ENCODE results near the gene ROCK2. TPM values are rescaled to one million over a fixed set of nuclear protein-coding genes. Genes with fewer than 3 reads are reported as not detected.

ROCK2 gene
- total and polyA plus RNA-seq, 10 donors = 4.0 to 89.6 (median 65.8) TPM

DNA sequence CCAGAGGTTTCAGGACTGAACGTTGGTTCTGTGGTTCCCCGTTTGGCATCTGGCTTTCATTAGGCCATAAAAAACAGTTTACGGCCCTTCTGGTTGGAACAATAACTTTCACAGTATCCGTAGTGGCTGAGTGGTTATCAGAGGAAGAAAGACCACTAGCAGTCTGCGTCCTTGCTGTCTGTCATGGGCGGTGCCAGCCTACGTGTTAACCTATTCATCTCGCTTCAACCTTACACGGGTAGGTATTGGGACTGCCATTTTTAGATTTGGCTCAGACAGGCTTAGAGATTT, 42.6 kb upstream of the ROCK2 start:
- TF ChIP-seq POLR2A (IDR thresholded peaks at IDR 0.05) (no peak), POLR2AphosphoS5 (IDR thresholded peaks at IDR 0.05) (no peak)
- TF ChIP-seq, protein P1, sequence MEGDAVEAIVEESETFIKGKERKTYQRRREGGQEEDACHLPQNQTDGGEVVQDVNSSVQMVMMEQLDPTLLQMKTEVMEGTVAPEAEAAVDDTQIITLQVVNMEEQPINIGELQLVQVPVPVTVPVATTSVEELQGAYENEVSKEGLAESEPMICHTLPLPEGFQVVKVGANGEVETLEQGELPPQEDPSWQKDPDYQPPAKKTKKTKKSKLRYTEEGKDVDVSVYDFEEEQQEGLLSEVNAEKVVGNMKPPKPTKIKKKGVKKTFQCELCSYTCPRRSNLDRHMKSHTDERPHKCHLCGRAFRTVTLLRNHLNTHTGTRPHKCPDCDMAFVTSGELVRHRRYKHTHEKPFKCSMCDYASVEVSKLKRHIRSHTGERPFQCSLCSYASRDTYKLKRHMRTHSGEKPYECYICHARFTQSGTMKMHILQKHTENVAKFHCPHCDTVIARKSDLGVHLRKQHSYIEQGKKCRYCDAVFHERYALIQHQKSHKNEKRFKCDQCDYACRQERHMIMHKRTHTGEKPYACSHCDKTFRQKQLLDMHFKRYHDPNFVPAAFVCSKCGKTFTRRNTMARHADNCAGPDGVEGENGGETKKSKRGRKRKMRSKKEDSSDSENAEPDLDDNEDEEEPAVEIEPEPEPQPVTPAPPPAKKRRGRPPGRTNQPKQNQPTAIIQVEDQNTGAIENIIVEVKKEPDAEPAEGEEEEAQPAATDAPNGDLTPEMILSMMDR (IDR thresholded peaks at IDR 0.05 in 8 of 11, conservative IDR thresholded peaks at IDR 0.05 in 3 of 11) = no peak
- Histone ChIP-seq H3K4me1 (peaks cover 0 to 41% (median 17%) of the 10 kb centered on the region in 6 donors), H3K9me3 (no peaks in the 10 kb centered on the region), H3K4me3 (no peak overlapping the region), H3K27me3 (replicated peaks in 1 of 7) (no peaks in the 10 kb centered on the region), H3K36me3 (no peaks in the 10 kb centered on the region), H3K27ac (no peak overlapping the region)
- no peak for DNase-seq
- 65 to 87% (median 77%) methylated on average over 9 of the region's 9 CpGs for WGBS, 5 donors
- intact Hi-C loops (cut with DNase I; ENCODE audit: low total_unique reads) = no loop called here

DNA sequence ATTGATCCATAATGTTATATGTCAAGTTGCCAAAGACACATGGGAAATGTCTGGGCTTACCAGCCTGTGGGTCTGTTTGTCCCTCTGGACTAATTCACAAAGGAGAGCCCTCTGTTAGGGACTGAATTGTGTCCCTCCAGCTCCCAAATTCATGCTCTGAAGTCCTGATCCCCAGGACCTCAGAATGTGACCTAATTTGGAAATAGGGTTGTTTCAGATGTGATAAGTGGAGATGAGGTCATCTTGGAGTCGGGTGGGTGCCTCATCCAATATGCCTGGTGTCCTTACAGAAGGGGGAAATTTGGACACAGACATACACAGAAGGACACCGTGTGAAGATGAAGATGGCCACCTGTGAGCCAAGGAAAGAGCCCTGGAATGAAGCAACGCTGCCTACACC, 41.4 kb upstream of the ROCK2 start:
- intact Hi-C loops (cut with DNase I; ENCODE audit: low total_unique reads) = no loop called here
- H3K27ac ChIP-seq = peak overlapping the region in 3 of 8 donors; percentile 8 to 37 (median 34)
- H3K27me3 ChIP-seq (replicated peaks in 1 of 7) = no peaks in the 10 kb centered on the region
- peaks cover 0 to 40% (median 16%) of the 10 kb centered on the region in 6 donors for H3K4me1 ChIP-seq
- H3K36me3 ChIP-seq = no peaks in the 10 kb centered on the region
- WGBS, 5 donors = 71 to 83% (median 77%) methylated on average over 3 of the region's 3 CpGs
- no peak for DNase-seq
- TF ChIP-seq POLR2AphosphoS5 (IDR thresholded peaks at IDR 0.05) (no peak), POLR2A (IDR thresholded peaks at IDR 0.05) (no peak)
- TF ChIP-seq, protein P1 (IDR thresholded peaks at IDR 0.05 in 8 of 11, conservative IDR thresholded peaks at IDR 0.05 in 3 of 11) = no peak
- H3K4me3 ChIP-seq = no peak overlapping the region
- no peaks in the 10 kb centered on the region for H3K9me3 ChIP-seq

DNA sequence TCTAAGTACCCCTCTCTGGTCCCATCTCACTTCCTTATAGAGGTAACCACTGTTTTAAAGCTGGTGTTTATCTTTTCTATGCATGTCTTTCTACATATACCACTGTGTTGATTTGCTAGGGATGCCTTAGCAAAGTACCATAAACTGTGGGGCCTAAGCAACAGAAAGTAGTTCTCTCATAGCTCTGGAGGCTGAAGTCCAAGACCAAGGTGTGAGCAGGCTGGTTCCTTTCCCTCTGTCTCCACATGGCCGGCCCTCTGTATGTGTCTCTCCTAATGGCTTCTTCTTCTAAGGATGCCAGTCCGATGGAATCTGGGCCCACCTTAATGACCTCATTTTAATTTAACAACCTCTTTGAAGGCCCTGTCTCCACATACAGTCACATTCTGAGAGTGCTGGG, 40.8 kb upstream of the ROCK2 start:
- Histone ChIP-seq H3K27me3 (replicated peaks in 1 of 7) (no peaks in the 10 kb centered on the region), H3K36me3 (no peaks in the 10 kb centered on the region), H3K4me1 (peaks cover 0 to 43% (median 17%) of the 10 kb centered on the region in 6 donors), H3K4me3 (no peak overlapping the region), H3K9me3 (no peaks in the 10 kb centered on the region), H3K27ac (no peak overlapping the region)
- no peak for DNase-seq
- WGBS, 5 donors = 91 to 100% (median 93%) methylated on average over 2 of the region's 2 CpGs
- intact Hi-C loops (cut with DNase I; ENCODE audit: low total_unique reads) = no loop called here
- TF ChIP-seq, protein P1 (IDR thresholded peaks at IDR 0.05 in 8 of 11, conservative IDR thresholded peaks at IDR 0.05 in 3 of 11) = no peak
- TF ChIP-seq POLR2A (IDR thresholded peaks at IDR 0.05) (no peak), POLR2AphosphoS5 (IDR thresholded peaks at IDR 0.05) (no peak)

DNA sequence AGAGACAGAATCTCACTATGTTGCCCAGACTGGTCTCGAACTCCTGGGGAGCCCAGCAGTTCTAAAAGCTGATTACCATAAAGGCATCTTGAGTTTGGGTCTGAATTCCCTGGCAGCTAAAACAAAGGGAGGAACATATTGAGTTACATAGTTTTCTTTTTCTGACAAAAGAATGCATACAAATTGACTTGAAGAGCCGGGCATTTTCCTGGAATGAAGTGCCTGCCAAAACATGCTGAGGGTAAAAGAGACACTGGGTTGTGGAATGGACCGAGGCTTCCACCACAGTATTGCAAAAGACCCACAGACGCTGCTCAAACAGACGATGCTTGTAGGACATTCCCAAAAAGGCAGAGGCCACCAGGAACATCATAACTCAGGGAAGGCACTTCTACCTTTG, 35.1 kb upstream of the ROCK2 start:
- DNase-seq = no peak
- WGBS, 5 donors = 56 to 71% (median 61%) methylated on average over 5 of the region's 5 CpGs
- intact Hi-C loops (cut with DNase I; ENCODE audit: low total_unique reads) = no loop called here
- TF ChIP-seq POLR2A (IDR thresholded peaks at IDR 0.05) (no peak), POLR2AphosphoS5 (IDR thresholded peaks at IDR 0.05) (no peak)
- TF ChIP-seq, protein P1 (IDR thresholded peaks at IDR 0.05 in 8 of 11, conservative IDR thresholded peaks at IDR 0.05 in 3 of 11) = no peak
- Histone ChIP-seq H3K27me3 (replicated peaks in 1 of 7) (no peaks in the 10 kb centered on the region), H3K4me1 (peaks cover 0 to 56% (median 29%) of the 10 kb centered on the region in 6 donors), H3K9me3 (no peaks in the 10 kb centered on the region), H3K4me3 (no peak overlapping the region), H3K36me3 (no peaks in the 10 kb centered on the region), H3K27ac (peak overlapping the region in 5 of 8 donors; percentile 64 to 83 (median 77))
